SK-N-SH (cell line): Measurements from ENCODE around the gene RAPGEF3. TPM values are rescaled to one million over a fixed set of nuclear protein-coding genes. Genes with fewer than 3 reads are reported as not detected.
A peak's percentile ranks its signal among the peaks of the same experiment; 100 is the strongest.

Source experiments
- CTCF ChIA-PET: fragments of 300-600, 350-600 bp; formaldehyde crosslinking; extraction: SDS; loops from one replicate; lab custom pipeline; 2021; lab: Yijun Ruan, JAX
- POLR2A ChIA-PET: fragments of 350-600 bp; sonication (Branson Sonifier 250); formaldehyde crosslinking; extraction: SDS; loops from one replicate; lab custom pipeline; 2020; ENCODE audit warnings: antibody characterized with exemption, inconsistent platforms; lab: Yijun Ruan, JAX
- DNase-seq: peaks from one replicate; pipeline ENCODE4 v3.0.0; 2012
- H2AFZ ChIP-seq: fragments of 200-600 bp; sonication (generic); 2 replicates; pipeline ENCODE4 v1.8.1; 2016; ENCODE audit warnings: antibody characterized with exemption, mild to moderate bottlenecking, low read depth
- H3F3A ChIP-seq: fragments of 200-600 bp; sonication (generic); replicated peaks from 2 replicates; pipeline ENCODE3; 2016; ENCODE audit warnings: antibody characterized with exemption, mild to moderate bottlenecking; ENCODE audit not compliant: insufficient read depth
- H3K27ac ChIP-seq, 2 experiments: fragments of 200-500 bp in 1 of 2; fragments of 200-600 bp in 1 of 2; sonication (Bioruptor generic) in 1 of 2; sonication (generic), shearing (Covaris generic) in 1 of 2; 2 replicates each; pipeline versions ENCODE4 v1.5.1 to v1.6.1; 2014 to 2016; ENCODE audit warnings: low read depth in 2 of 2, inconsistent platforms in 1 of 2, low read length in 1 of 2, mild to moderate bottlenecking in 1 of 2, mixed read lengths in 1 of 2
- H3K27me3 ChIP-seq: fragments of 200-600 bp; sonication (generic), shearing (Covaris generic); 2 replicates; pipeline ENCODE4 v1.6.1; 2016; ENCODE audit warnings: mixed run types; ENCODE audit not compliant: insufficient read depth
- H3K36me3 ChIP-seq, 2 experiments: fragments of 200-500 bp in 1 of 2; fragments of 200-600 bp in 1 of 2; sonication (Bioruptor generic) in 1 of 2; sonication (generic) in 1 of 2; replicated peaks in 1 of 2; 2 replicates each; pipeline versions ENCODE3 to v1.5.1; 2014 to 2016; ENCODE audit warnings: low read length in 1 of 2, mild to moderate bottlenecking in 1 of 2; ENCODE audit not compliant: insufficient read depth in 2 of 2, control insufficient read depth in 1 of 2
- H3K4me1 ChIP-seq, 2 experiments: fragments of 200-500 bp in 1 of 2; fragments of 200-600 bp in 1 of 2; sonication (Bioruptor generic) in 1 of 2; sonication (generic), shearing (Covaris generic) in 1 of 2; 2 replicates each; pipeline versions ENCODE4 v1.5.1 to v1.6.1; 2014 to 2016; ENCODE audit warnings: low read depth in 1 of 2, low read length in 1 of 2, mixed run types in 1 of 2; ENCODE audit not compliant: insufficient read depth in 2 of 2, control insufficient read depth in 1 of 2
- H3K4me2 ChIP-seq: fragments of 200-600 bp; sonication (generic), shearing (Covaris generic); 2 replicates; pipeline ENCODE4 v1.6.1; 2017; ENCODE audit warnings: mixed run types
- H3K4me3 ChIP-seq, 2 experiments: fragments of 200-500 bp in 1 of 2; fragments of 200-600 bp in 1 of 2; sonication (Bioruptor generic) in 1 of 2; sonication (generic), shearing (Covaris generic) in 1 of 2; 2 replicates each; pipeline versions ENCODE4 v1.5.1 to v1.8.1; 2014 to 2016; ENCODE audit warnings: low read depth in 2 of 2, inconsistent platforms in 1 of 2, low read length in 1 of 2, mild to moderate bottlenecking in 1 of 2, mixed read lengths in 1 of 2, moderate library complexity in 1 of 2
- H3K79me2 ChIP-seq: fragments of 200-600 bp; sonication (generic); 2 replicates; pipeline ENCODE4 v1.8.1; 2017; ENCODE audit warnings: mild to moderate bottlenecking; ENCODE audit not compliant: insufficient read depth
- H3K9ac ChIP-seq: fragments of 200-600 bp; sonication (generic); 2 replicates; pipeline ENCODE4 v1.6.1; 2017; ENCODE audit warnings: mixed run types
- H3K9me2 ChIP-seq: fragments of 200-600 bp; sonication (generic); 2 replicates; pipeline ENCODE4 v1.6.1; 2017; ENCODE audit warnings: mixed run types
- H3K9me3 ChIP-seq: fragments of 200-600 bp; sonication (generic); 2 replicates; pipeline ENCODE4 v1.6.1; 2017; ENCODE audit warnings: mixed run types, mild to moderate bottlenecking, moderate library complexity
- H4K20me1 ChIP-seq: fragments of 200-600 bp; sonication (generic); 2 replicates; pipeline ENCODE4 v1.6.1; 2017; ENCODE audit warnings: mild to moderate bottlenecking, mixed run types; ENCODE audit not compliant: insufficient read depth
- ELF1 ChIP-seq: IDR thresholded peaks from 2 replicates; pipeline ENCODE4 v1.4.0; 2012
- EP300 ChIP-seq, 2 experiments: IDR thresholded peaks; 2 replicates each; pipeline versions ENCODE4 v1.4.0 to v1.6.1; 2012; ENCODE audit warnings: borderline replicate concordance in 1 of 2, low read depth in 1 of 2, low read length in 1 of 2
- GABPA ChIP-seq: IDR thresholded peaks from 2 replicates; pipeline ENCODE4 v1.4.0; 2012; ENCODE audit warnings: low read depth, mild to moderate bottlenecking
- GATA2 ChIP-seq: sonication (generic); formaldehyde crosslinking; IDR thresholded peaks from 2 replicates; pipeline ENCODE4 v1.5.0; 2020; ENCODE audit warnings: mild to moderate bottlenecking, missing genetic modification reagents
- MEF2A ChIP-seq: IDR thresholded peaks from 2 replicates; pipeline ENCODE4 v1.4.0; 2012; ENCODE audit warnings: low read depth, borderline replicate concordance
- MXI1 ChIP-seq: IDR thresholded peaks from 2 replicates; pipeline ENCODE4 v1.6.1; 2012; ENCODE audit warnings: mild to moderate bottlenecking, low read depth, low read length, improper control_type of control experiment
- NFIC ChIP-seq: IDR thresholded peaks from 2 replicates; pipeline ENCODE4 v1.4.0; 2012; ENCODE audit warnings: borderline replicate concordance
- RAD21 ChIP-seq: IDR thresholded peaks from 2 replicates; pipeline ENCODE4 v1.6.1; 2012; ENCODE audit warnings: mild to moderate bottlenecking, low read length
- RFX5 ChIP-seq: IDR thresholded peaks from 2 replicates; pipeline ENCODE4 v1.6.1; 2012; ENCODE audit warnings: mild to moderate bottlenecking, improper control_type of control experiment, low read length
- RXRA ChIP-seq: IDR thresholded peaks from 2 replicates; pipeline ENCODE4 v1.4.0; 2012; ENCODE audit warnings: low read depth, mild to moderate bottlenecking, borderline replicate concordance
- SIN3A ChIP-seq: IDR thresholded peaks from 2 replicates; pipeline ENCODE4 v1.6.1; 2012; ENCODE audit warnings: low read depth, mild to moderate bottlenecking, low read length, moderate library complexity, borderline replicate concordance
- TCF12 ChIP-seq: IDR thresholded peaks from 2 replicates; pipeline ENCODE4 v1.4.0; 2012
- WGBS: methylation state at CpG from one replicate; pipeline ENCODE4 v1.1.6; 2017; ENCODE audit warnings: low lambda C conversion rate; 5-methylcytosine and 5-hydroxymethylcytosine counted together
- polyA plus RNA-seq, 3 experiments: library from polyadenylated mRNA; depleted of rRNA; stranded (reverse); fragments of >200 nt; gene quantifications; 2 replicates each; pipeline ENCODE4 v1.2.3, GENCODE V29; 2012
- TF ChIP-seq, protein P1 (sequence below): IDR thresholded peaks from 2 replicates; pipeline ENCODE4 v1.4.0; 2012; ENCODE audit warnings: low read depth
- TF ChIP-seq, protein P2 (sequence below): IDR thresholded peaks from 2 replicates; pipeline ENCODE4 v1.4.0; 2012; ENCODE audit warnings: low read depth, borderline replicate concordance
- TF ChIP-seq, protein P3 (sequence below): IDR thresholded peaks from 2 replicates; pipeline ENCODE4 v1.6.1; 2012; ENCODE audit warnings: mild to moderate bottlenecking, low read depth, low read length, moderate library complexity
- TF ChIP-seq, protein P4 (sequence below): fragments of 150-350 bp; IDR thresholded peaks from 2 replicates; pipeline ENCODE4 v1.6.1; 2017; ENCODE audit warnings: antibody characterized with exemption, low read length, low read depth, borderline replicate concordance
- TF ChIP-seq, protein P5 (sequence below): fragments of 200-600 bp; sonication (generic); IDR thresholded peaks from 2 replicates; pipeline ENCODE4 v1.6.1; 2017; ENCODE audit warnings: antibody characterized with exemption, mild to moderate bottlenecking, moderate library complexity

RAPGEF3 gene
- polyA plus RNA-seq, 1 of the 3 experiments (the other 2 are of a cell fraction): 0.90 TPM

DNA sequence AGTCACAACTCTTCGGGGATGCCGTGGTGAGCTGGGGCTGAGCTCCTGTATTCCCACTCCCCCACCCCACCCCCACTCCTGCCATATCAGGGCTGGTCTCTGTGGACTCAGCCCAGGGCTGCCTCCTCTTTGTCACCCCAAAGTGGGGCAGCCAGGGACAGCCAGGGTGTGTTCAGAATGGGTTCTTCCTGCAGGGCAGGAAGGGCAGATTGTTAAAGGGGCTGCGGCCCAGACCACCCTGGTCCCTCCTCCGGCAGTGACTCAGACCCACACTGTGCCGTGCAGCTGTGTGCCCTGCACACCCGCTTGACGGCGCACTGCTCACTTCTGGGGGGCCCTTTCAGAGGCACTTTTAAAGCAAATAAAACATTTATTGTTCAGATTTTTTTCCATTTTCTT lies 23.7 kb upstream of the RAPGEF3 start:
- H3K27me3 ChIP-seq: no peaks in the 10 kb centered on the region
- no peak overlapping the region for H3K9ac ChIP-seq
- peaks cover 32% of the 10 kb centered on the region for H3F3A ChIP-seq
- no peak overlapping the region for H3K4me2 ChIP-seq
- H3K27ac ChIP-seq: no peak overlapping the region
- no peak for DNase-seq
- peaks cover 18 to 47% of the 10 kb centered on the region in 2 experiments for H3K36me3 ChIP-seq
- 89% methylated on average over 7 of the region's 8 CpGs for WGBS
- no peak overlapping the region for H2AFZ ChIP-seq
- H4K20me1 ChIP-seq: no peaks in the 10 kb centered on the region
- H3K4me1 ChIP-seq: peaks cover under 1 to 17% of the 10 kb centered on the region in 2 experiments; a peak in 2 of 4 replicates
- CTCF ChIA-PET: interaction anchor here (0.8 to 22.9 kb wide), 6 partner anchors 9 to 58 kb away, joined by 3 to 1294 read pairs (median 162); partner anchors contain the start of genes ENDOU, RAPGEF3, RPAP3 and SLC48A1
- H3K9me2 ChIP-seq: no peaks in the 10 kb centered on the region
- TF ChIP-seq RAD21: no peak
- TF ChIP-seq, protein P1, sequence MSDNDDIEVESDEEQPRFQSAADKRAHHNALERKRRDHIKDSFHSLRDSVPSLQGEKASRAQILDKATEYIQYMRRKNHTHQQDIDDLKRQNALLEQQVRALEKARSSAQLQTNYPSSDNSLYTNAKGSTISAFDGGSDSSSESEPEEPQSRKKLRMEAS: no peak
- TF ChIP-seq SIN3A: no peak
- TF ChIP-seq GATA2 (CRISPR knock-in tag): no peak
- TF ChIP-seq, protein P2, sequence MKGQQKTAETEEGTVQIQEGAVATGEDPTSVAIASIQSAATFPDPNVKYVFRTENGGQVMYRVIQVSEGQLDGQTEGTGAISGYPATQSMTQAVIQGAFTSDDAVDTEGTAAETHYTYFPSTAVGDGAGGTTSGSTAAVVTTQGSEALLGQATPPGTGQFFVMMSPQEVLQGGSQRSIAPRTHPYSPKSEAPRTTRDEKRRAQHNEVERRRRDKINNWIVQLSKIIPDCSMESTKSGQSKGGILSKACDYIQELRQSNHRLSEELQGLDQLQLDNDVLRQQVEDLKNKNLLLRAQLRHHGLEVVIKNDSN: no peak
- TF ChIP-seq RFX5: no peak
- TF ChIP-seq NFIC: no peak
- TF ChIP-seq GABPA: no peak
- no peaks in the 10 kb centered on the region for H3K9me3 ChIP-seq
- no peak overlapping the region for H3K4me3 ChIP-seq
- no peaks in the 10 kb centered on the region for H3K79me2 ChIP-seq
- POLR2A ChIA-PET: no interaction called here

DNA sequence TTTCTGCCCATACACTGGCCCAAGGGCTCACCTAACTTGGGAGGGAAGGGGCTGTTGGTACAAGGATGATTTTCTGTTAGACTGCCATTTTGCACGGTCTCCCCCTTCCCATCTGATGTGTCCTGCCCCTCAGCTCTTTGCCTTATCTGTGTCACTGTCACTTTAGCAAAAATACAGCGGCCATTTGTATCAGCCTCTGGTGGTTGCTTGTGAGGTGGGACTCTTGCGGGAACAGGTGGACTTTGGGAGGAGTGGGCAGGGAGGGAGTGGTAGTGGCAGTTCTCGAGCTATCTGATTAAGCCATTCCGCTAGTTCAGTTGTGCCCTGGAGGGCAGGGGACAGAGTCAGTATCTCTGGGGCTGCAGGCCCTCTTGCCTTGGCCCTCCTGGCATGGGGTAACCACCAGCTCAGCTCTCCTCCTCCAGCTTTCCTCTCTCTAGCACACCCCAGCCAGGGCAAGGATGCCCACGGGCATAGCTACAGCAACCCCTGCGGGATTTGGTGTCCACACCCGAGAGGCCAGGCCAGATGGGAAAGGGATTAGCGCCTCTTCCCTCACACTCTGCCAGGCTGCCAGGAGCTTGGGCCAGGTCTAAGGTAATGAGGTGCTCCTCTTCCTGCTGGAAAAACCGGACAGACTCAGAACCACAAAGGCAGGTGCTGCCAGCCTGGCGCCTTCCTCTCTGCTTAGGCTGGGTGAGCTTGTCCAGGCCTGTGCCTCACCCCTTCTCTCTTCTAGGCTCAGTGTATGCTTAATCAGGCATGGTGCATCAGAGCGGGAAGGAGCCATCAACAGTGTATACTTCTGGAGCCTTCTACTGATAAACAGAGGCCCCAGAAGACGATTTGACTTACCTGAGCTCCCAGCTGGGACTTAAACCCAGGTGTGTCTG lies 23.0 kb upstream of the RAPGEF3 start:
- H3K4me1 ChIP-seq: peaks cover 7 to 23% of the 10 kb centered on the region in 2 experiments; a peak in 3 of 4 replicates
- POLR2A ChIA-PET: no interaction called here
- H3F3A ChIP-seq: peaks cover 32% of the 10 kb centered on the region
- H2AFZ ChIP-seq: no peak overlapping the region
- H3K4me2 ChIP-seq: no peak overlapping the region
- peaks cover 14 to 41% of the 10 kb centered on the region in 2 experiments for H3K36me3 ChIP-seq
- no peak for DNase-seq
- H3K9ac ChIP-seq: no peak overlapping the region
- no peaks in the 10 kb centered on the region for H3K9me2 ChIP-seq
- no peaks in the 10 kb centered on the region for H3K79me2 ChIP-seq
- CTCF ChIA-PET: interaction anchor here (0.8 to 22.9 kb wide), 7 partner anchors 9 to 168 kb away, joined by 3 to 1294 read pairs (median 10); partner anchors contain the start of genes ENDOU, RAPGEF3, RPAP3 and SLC48A1
- H3K9me3 ChIP-seq: no peaks in the 10 kb centered on the region
- no peaks in the 10 kb centered on the region for H4K20me1 ChIP-seq
- 89% methylated on average over 9 of the region's 13 CpGs for WGBS
- H3K27ac ChIP-seq: 0 out of 4 replicates have a peak overlapping the region, but pooled peaks of 1 of the 2 experiments have one; percentile 22
- H3K27me3 ChIP-seq: no peaks in the 10 kb centered on the region
- no peak overlapping the region for H3K4me3 ChIP-seq
- no peak for TF ChIP-seq MEF2A
- no peak for TF ChIP-seq ELF1
- no peak for TF ChIP-seq SIN3A
- no peak for TF ChIP-seq TCF12
- TF ChIP-seq, protein P2: no peak
- TF ChIP-seq, protein P3, sequence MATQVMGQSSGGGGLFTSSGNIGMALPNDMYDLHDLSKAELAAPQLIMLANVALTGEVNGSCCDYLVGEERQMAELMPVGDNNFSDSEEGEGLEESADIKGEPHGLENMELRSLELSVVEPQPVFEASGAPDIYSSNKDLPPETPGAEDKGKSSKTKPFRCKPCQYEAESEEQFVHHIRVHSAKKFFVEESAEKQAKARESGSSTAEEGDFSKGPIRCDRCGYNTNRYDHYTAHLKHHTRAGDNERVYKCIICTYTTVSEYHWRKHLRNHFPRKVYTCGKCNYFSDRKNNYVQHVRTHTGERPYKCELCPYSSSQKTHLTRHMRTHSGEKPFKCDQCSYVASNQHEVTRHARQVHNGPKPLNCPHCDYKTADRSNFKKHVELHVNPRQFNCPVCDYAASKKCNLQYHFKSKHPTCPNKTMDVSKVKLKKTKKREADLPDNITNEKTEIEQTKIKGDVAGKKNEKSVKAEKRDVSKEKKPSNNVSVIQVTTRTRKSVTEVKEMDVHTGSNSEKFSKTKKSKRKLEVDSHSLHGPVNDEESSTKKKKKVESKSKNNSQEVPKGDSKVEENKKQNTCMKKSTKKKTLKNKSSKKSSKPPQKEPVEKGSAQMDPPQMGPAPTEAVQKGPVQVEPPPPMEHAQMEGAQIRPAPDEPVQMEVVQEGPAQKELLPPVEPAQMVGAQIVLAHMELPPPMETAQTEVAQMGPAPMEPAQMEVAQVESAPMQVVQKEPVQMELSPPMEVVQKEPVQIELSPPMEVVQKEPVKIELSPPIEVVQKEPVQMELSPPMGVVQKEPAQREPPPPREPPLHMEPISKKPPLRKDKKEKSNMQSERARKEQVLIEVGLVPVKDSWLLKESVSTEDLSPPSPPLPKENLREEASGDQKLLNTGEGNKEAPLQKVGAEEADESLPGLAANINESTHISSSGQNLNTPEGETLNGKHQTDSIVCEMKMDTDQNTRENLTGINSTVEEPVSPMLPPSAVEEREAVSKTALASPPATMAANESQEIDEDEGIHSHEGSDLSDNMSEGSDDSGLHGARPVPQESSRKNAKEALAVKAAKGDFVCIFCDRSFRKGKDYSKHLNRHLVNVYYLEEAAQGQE: no peak
- no peak for TF ChIP-seq MXI1
- TF ChIP-seq RAD21: no peak
- TF ChIP-seq RXRA: no peak
- TF ChIP-seq, protein P4, sequence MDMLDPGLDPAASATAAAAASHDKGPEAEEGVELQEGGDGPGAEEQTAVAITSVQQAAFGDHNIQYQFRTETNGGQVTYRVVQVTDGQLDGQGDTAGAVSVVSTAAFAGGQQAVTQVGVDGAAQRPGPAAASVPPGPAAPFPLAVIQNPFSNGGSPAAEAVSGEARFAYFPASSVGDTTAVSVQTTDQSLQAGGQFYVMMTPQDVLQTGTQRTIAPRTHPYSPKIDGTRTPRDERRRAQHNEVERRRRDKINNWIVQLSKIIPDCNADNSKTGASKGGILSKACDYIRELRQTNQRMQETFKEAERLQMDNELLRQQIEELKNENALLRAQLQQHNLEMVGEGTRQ: no peak
- TF ChIP-seq EP300 (IDR thresholded peaks at IDR 0.05; ENCODE audit: borderline replicate concordance in 1 of 2, low read depth in 1 of 2, low read length in 1 of 2): no peak
- TF ChIP-seq, protein P5, sequence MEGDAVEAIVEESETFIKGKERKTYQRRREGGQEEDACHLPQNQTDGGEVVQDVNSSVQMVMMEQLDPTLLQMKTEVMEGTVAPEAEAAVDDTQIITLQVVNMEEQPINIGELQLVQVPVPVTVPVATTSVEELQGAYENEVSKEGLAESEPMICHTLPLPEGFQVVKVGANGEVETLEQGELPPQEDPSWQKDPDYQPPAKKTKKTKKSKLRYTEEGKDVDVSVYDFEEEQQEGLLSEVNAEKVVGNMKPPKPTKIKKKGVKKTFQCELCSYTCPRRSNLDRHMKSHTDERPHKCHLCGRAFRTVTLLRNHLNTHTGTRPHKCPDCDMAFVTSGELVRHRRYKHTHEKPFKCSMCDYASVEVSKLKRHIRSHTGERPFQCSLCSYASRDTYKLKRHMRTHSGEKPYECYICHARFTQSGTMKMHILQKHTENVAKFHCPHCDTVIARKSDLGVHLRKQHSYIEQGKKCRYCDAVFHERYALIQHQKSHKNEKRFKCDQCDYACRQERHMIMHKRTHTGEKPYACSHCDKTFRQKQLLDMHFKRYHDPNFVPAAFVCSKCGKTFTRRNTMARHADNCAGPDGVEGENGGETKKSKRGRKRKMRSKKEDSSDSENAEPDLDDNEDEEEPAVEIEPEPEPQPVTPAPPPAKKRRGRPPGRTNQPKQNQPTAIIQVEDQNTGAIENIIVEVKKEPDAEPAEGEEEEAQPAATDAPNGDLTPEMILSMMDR: no peak
- TF ChIP-seq, all 33 proteins: peak for 0
